ENCODE measurements around the gene COX19. TPM values are rescaled to one million over a fixed set of nuclear protein-coding genes. Genes with fewer than 3 reads are reported as not detected.

COX19 gene
- total RNA-seq, 4 donors from 2014 or later, result 4.7 to 6.5 (median 5.2) TPM

DNA sequence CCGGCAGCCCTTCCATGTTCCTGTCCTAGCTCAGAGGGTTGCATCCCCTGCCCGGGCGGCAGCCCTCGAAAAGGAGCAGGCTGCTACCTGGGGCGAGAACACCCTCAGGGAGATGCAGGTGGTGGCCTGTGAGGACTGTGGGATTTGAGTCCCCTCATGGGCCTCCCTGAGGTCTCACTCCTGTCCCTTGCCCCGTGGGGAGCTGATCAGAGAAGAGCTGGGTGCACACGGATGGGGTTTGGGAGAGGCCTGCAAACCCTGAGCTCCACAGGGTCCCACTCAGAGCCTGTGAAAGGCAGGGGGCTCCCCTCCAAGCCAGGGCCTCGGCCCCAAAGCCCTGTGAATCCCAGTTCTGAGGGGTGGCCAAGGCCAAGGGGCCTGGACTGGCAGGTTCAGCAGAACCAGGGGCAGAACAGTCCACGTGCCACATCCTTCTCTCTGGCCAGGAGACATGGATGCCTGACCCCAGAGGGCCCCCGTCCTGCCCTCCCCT is 7.2 kb upstream of the COX19 start:
- H3K9me3 ChIP-seq, result no peaks in the 10 kb centered on the region
- intact Hi-C loops (cut with DNase I; ENCODE audit: low total_unique reads), result no loop called here

DNA sequence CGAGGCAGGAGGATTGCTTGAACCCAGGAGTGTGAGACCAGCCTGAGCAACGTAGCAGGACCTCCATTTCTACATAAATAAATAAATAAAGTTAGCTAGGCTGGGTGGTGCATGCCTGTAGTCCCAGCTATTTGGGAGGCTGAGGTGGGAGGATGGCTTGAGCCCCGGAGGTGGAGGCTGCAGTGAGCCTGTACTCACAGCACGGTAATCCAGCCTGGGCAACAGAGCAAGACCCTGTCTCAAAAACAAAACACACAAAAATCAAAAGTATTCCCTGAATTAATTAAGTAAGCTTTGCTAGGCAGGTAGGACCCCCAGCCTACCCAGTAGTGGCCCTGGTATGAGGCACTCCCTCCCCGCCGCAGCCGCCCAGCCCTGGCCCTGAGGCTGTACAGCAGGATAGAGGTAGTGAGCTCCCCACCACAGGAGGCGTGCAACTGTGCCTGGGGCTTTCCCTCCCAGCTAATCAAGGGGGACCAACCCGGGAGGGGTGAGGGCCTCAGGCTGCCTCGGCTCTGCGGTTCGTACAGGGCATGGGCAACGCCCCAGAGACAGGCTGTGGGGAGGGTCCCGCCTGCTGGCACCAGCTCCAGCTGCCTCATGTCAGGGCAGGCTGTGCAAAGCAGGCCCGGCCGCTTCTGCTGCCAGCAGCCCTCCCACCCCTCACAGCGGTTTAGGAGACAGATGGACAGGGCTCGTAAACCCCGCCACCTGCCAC is 6.6 kb upstream of the COX19 start:
- no peak for DNase-seq
- Histone ChIP-seq H3K27me3 (peaks cover 23 to 39% (median 26%) of the 10 kb centered on the region in 3 donors), H3K27ac (no peak overlapping the region), H3K4me3 (no peak overlapping the region), H3K4me1 (no peaks in the 10 kb centered on the region), H3K36me3 (no peaks in the 10 kb centered on the region), H3K9me3 (no peaks in the 10 kb centered on the region)
- intact Hi-C loops (cut with DNase I; ENCODE audit: low total_unique reads), result no loop called here
- TF ChIP-seq POLR2A (IDR thresholded peaks at IDR 0.05), result no peak
- TF ChIP-seq, protein P1, sequence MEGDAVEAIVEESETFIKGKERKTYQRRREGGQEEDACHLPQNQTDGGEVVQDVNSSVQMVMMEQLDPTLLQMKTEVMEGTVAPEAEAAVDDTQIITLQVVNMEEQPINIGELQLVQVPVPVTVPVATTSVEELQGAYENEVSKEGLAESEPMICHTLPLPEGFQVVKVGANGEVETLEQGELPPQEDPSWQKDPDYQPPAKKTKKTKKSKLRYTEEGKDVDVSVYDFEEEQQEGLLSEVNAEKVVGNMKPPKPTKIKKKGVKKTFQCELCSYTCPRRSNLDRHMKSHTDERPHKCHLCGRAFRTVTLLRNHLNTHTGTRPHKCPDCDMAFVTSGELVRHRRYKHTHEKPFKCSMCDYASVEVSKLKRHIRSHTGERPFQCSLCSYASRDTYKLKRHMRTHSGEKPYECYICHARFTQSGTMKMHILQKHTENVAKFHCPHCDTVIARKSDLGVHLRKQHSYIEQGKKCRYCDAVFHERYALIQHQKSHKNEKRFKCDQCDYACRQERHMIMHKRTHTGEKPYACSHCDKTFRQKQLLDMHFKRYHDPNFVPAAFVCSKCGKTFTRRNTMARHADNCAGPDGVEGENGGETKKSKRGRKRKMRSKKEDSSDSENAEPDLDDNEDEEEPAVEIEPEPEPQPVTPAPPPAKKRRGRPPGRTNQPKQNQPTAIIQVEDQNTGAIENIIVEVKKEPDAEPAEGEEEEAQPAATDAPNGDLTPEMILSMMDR (IDR thresholded peaks at IDR 0.05 in 4 of 5, conservative IDR thresholded peaks at IDR 0.05 in 1 of 5), result no peak
- in situ Hi-C loops (cut with MboI; ENCODE audit: low sequenced_read_pairs in 4 of 4), result loop anchor here in 2 of 4 donors (25.0 kb wide), 1 partner anchor 180 kb away; the partner anchor contains the start of gene ZFAND2A (in 2 of the 2)
- no peak for ATAC-seq

More for the DNA sequence above, 7.2 kb upstream of the COX19 start:
- Histone ChIP-seq H3K36me3 (no peaks in the 10 kb centered on the region), H3K27me3 (peaks cover 29 to 45% (median 32%) of the 10 kb centered on the region in 3 donors), H3K27ac (no peak overlapping the region), H3K4me1 (no peaks in the 10 kb centered on the region), H3K4me3 (no peak overlapping the region)
- no peak for TF ChIP-seq POLR2A (IDR thresholded peaks at IDR 0.05)
- TF ChIP-seq, protein P1 (IDR thresholded peaks at IDR 0.05 in 4 of 5, conservative IDR thresholded peaks at IDR 0.05 in 1 of 5), result no peak
- DNase-seq (no peak), ATAC-seq (no peak)
- in situ Hi-C loops (cut with MboI; ENCODE audit: low sequenced_read_pairs in 4 of 4), result loop anchor here in 2 of 4 donors (25.0 kb wide), 1 partner anchor 180 kb away; the partner anchor contains the start of gene ZFAND2A (in 2 of the 2)

DNA sequence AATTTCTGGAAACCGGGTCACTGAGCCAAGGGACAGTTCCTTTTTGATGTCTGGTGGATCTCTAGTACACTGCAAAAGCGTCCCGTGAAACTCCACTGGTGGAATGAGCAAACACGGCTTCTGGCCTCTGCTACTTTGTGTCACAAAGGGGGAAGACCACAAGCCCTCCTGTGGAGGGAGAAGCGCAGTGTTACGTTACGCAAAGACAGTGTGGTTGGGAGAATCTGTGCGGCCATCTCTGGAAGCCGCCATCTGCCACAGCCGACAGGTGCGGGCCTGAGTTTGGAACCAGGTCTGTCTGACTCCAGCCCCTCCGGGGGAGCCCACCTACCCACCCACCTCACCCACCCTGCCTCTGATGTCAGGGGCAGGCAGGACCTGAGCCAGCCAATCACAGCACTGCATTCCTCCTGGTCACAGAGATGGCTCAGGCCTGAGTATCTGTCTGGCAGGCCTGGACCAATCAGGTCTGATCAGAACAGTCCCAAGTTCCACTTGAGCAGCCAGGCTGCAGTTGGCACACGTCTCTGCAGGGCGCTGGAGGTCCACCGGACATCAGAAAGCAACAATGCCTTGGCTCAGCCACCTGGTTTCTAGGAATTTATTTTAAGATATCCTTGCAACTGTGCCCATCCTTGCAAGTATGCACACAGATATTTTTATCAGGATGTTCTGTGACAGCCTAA is 4.7 kb upstream of the COX19 start:
- Histone ChIP-seq H3K9me3 (no peaks in the 10 kb centered on the region), H3K36me3 (no peaks in the 10 kb centered on the region), H3K4me1 (no peaks in the 10 kb centered on the region), H3K4me3 (no peak overlapping the region), H3K27me3 (peaks cover 12 to 20% (median 13%) of the 10 kb centered on the region in 3 donors), H3K27ac (no peak overlapping the region)
- no peak for TF ChIP-seq POLR2A (IDR thresholded peaks at IDR 0.05)
- TF ChIP-seq, protein P1 (IDR thresholded peaks at IDR 0.05 in 4 of 5, conservative IDR thresholded peaks at IDR 0.05 in 1 of 5), result no peak
- no peak for DNase-seq
- intact Hi-C loops (cut with DNase I; ENCODE audit: low total_unique reads), result loop anchor here (5.0 kb wide), 1 partner anchor 182 kb away; the partner anchor contains the start of gene ZFAND2A
- in situ Hi-C loops (cut with MboI; ENCODE audit: low sequenced_read_pairs in 4 of 4), result loop anchor here in 2 of 4 donors (25.0 kb wide), 1 partner anchor 182 kb away; the partner anchor contains the start of gene ZFAND2A (in 2 of the 2)
- no peak for ATAC-seq

DNA sequence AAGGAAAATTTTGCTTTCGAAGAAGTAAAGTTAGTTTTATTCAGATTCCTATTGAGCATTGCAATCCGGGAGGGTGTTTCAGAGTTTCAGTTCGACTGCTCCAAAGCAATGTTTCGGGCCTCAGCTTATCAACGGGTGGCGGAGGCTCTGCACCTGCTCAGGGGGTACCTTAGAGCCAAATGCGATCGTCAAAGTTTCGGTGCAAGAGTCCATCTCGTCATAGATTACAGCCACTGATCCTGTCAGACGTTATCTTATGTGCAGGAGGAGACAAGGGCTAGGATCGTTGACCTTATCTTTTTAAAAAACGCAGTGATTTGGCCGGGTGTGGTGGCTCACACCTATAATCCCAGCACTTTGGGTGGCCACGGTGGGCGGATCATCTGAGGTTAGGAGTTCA is 3.8 kb upstream of the COX19 start:
- no peak overlapping the region for H3K27ac ChIP-seq
- intact Hi-C loops (cut with DNase I; ENCODE audit: low total_unique reads) (loop anchor here (5.0 kb wide), 1 partner anchor 183 kb away; the partner anchor contains the start of gene ZFAND2A), in situ Hi-C loops (cut with MboI; ENCODE audit: low sequenced_read_pairs in 4 of 4) (loop anchor here in 2 of 4 donors (25.0 kb wide), 1 partner anchor 183 kb away; the partner anchor contains the start of gene ZFAND2A (in 2 of the 2))
- H3K36me3 ChIP-seq, result no peaks in the 10 kb centered on the region
- TF ChIP-seq POLR2A (IDR thresholded peaks at IDR 0.05), result no peak
- TF ChIP-seq, protein P1 (IDR thresholded peaks at IDR 0.05 in 4 of 5, conservative IDR thresholded peaks at IDR 0.05 in 1 of 5), result no peak
- peaks cover 6 to 11% (median 9%) of the 10 kb centered on the region in 3 donors for H3K27me3 ChIP-seq
- H3K4me1 ChIP-seq, result peaks cover 3 to 4% of the 10 kb centered on the region in 2 donors
- DNase-seq (no peak), ATAC-seq (no peak)
- no peak overlapping the region for H3K4me3 ChIP-seq
- no peaks in the 10 kb centered on the region for H3K9me3 ChIP-seq

Measured in gastrocnemius medialis (tissue), 4 donors.